ENCODE measurements around the gene LPGAT1.
A peak's percentile ranks its signal among the peaks of the same experiment; 100 is the strongest.
"Not testable (repeated sequence)": the region's sequence is repeated elsewhere in the genome, so short reads cannot be mapped to it uniquely, and the experiment has no call there.

The LPGAT1 gene

GRCh38 chr1:211735208-211736170 is 95.1 kb downstream of the LPGAT1 start:
- FAIRE-seq (peak; percentile 95), DNase-seq (ENCODE audit: low spot score) (peak; percentile 93)

- DNase-seq (ENCODE audit: low spot score) (no peak), FAIRE-seq (no peak)
Measured at GRCh38 chr1:211734791-211735190, 95.8 kb downstream of the LPGAT1 start.

DNA sequence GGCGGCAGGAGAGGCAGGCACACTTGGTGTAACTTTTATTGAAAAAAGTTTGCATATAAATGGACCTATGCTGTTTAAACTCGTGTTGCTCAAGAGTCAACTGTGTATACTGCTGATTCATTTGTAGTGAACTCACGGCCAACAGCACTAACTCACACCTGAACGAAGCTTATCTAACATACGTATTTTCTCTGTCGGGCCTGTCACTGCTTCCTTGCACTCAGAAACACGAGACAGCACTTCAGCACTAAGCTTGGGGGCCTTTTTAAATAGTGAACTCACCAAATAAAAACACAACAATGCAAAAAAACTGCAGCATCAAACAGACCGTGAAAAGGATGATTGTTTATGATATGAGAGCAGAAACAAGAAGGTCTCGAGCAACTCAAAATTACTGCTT is 96.2 kb downstream of the LPGAT1 start:
- DNase-seq (ENCODE audit: low spot score) = no peak
- no peak for FAIRE-seq

GRCh38 chr1:211732293-211732980 is 98.1 kb downstream of the LPGAT1 start:
- DNase-seq (ENCODE audit: low spot score) (no peak), FAIRE-seq (no peak)

GRCh38 chr1:211731456-211732292 is 98.9 kb downstream of the LPGAT1 start:
- DNase-seq (ENCODE audit: low spot score) (no peak), FAIRE-seq (no peak)

- DNase-seq (ENCODE audit: low spot score) (no peak), FAIRE-seq (no peak)
Measured at GRCh38 chr1:211730347-211730746, 100.2 kb downstream of the LPGAT1 start.

DNA sequence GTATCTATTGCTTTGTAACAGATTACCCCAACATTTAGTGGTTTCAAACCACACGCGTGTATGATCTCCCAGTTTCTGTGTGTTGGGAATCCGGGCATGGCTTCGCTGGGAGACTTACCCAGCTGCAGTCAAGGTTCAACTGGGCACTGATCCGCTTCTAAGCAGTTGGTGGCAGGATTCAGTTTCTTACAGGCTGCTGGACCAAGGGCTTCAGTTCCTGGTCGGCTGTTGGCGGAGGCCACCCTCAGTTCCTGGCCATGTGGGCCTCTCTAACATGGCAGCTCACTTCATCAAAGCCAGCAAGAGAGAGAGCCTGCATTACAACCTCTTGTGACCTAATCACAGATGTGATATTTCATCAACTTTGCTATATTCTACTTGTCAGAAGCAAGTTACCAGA is 101.3 kb downstream of the LPGAT1 start:
- no peak for FAIRE-seq

GRCh38 chr1:211726467-211726995 is 104.0 kb downstream of the LPGAT1 start:
- FAIRE-seq (no peak), DNase-seq (ENCODE audit: low spot score) (no peak)

More for the DNA sequence above, 101.3 kb downstream of the LPGAT1 start:
- DNase-seq (ENCODE audit: low spot score) = no peak

DNA sequence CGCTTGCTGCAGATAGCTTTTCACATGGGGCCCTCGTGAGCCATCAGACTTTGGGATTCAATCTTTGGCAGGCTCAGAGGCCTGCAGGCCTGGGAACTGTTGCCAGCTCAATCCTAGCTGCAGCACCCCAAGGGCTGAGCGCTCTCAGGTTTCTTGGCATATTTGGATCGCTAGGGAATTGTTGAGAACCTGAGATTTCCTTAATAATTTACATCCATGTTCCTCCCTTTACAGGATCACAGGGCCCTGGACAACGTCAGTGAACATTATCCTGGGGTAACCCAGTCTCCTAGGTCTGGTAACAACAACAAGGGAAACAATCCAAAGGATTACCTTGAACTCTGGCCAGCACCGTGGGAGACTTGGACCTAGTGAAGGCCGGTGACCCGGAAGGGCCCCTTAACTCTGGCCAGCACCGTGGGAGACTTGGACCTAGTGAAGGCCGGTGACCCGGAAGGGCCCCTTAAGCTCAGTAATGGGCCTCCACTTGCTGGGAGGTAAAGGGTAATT is 105.8 kb downstream of the LPGAT1 start:
- FAIRE-seq = no peak
- no peak for DNase-seq (ENCODE audit: low spot score)

DNA sequence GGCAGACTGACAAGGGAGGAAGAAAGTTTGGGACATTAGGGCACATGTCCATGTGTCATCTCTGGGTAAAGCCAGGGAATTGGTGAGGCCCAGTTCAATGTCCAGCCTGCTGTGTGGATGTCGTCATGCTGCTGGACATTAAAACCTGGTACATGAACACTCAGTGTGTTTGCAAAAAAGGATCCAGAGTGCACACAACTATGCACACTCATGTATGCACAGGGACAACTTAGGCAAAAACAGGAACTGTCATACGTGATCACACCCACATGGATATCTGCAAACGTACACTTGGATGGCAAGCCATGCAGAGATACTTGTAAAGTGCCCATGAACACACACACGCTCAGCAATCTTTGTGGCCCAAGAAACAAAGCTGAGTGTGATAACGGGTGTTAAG is 107.3 kb downstream of the LPGAT1 start:
- FAIRE-seq (no peak), DNase-seq (ENCODE audit: low spot score) (no peak)

DNA sequence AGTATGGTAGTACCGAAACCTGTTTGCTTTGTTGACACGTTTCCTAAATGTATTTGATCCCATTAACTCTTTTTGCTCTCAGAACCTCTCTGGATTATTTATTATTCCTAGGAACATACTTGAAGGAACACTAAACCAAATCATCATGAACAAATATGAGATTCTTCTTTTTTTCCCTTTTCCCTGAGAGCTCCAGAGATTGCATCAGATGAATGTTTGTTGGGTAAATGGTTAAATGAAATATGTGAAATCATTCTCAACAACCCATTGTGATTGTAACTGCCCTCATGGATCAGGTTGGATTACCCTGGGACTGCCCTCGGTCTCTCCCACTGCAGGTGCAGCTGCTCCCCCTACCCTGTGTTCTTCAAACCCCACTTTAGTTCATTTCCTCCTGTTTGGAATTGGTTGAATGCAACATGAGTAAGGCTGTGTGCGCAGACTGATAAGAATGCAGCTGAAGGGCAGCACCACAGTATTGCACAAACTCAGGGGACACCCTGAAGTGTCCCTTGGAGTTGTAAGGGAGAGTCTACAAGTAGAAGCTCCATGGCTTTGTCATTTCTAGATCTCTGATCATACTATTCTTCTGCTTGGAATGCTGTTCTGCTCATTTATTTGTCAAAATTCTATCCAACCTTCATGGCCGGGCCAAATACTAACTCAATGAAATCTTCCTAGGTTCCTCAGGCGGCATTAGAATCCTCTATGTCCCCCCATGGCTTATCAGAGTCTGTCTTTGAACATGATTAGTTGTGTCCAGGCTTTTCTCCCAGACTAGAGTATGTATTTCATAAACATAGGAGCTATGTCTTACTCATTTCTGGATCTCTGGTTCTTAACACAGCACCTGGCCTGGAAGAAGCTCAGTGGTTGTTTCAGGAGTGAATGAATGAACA is 108.0 kb downstream of the LPGAT1 start:
- FAIRE-seq (no peak), DNase-seq (ENCODE audit: low spot score) (no peak)

DNA sequence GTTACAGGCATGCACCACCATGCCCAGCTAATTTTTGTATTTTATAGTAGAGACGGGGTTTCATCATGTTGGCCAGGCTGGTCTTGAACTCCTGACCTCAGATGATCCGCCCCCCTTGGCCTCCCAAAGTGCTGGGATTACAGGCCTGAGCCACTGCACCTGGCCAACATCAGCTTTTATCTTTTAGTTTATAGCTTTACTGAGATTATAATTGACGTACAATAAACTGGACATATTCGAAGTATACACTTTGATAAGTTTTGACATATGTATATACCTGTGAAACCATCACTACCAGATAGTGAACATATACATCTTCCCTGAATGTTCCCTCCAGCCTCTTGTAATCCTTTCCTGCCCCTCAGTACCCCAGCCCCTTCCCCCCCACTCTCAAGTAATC is 114.0 kb downstream of the LPGAT1 start:
- FAIRE-seq = not testable (repeated sequence)

GRCh38 chr1:211715971-211716370 is 114.6 kb downstream of the LPGAT1 start:
- DNase-seq (ENCODE audit: low spot score) = no peak
- FAIRE-seq = no peak

More for the DNA sequence above, 114.0 kb downstream of the LPGAT1 start:
- not testable (repeated sequence) for DNase-seq (ENCODE audit: low spot score)

GRCh38 chr1:211714154-211714553 is 116.4 kb downstream of the LPGAT1 start:
- no peak for FAIRE-seq
- no peak for DNase-seq (ENCODE audit: low spot score)

DNA sequence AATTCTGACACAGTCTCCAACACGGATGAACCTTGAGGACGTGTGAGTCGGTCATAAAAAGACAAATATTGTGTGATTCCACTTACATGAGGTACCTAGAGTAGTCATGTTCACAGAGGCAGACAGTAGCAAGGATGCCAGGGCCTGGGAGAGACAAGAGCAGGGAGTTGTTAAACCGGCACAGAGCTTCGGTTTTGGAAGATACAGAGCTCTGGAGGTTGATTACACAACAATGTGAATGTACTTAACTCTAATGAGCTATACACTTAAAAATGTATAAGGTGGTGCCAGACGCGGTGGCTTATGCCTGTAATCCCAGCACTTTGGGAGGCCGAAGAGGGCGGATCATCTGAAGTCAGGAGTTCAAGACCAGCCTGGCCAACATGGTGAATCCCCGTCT is 117.3 kb downstream of the LPGAT1 start:
- FAIRE-seq = no peak
- no peak for DNase-seq (ENCODE audit: low spot score)

DNA sequence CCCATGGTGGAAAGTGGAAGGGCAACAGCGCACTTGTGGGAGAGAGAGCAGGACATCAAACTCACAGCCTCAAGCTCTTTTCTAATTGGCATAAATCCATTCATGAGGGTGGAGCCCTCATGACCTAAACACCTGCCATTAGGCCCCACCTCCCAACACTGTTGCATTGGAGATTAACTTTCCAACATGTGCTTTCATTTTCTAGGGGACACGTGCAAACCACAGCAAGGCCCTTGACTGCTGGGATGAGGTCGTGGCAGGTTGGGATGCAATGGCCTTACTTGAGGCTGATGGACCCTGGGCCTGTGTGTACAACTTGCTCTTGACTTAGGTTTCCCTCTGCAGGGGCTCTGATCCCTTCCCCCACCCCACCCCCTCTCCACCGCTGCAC is 119.3 kb downstream of the LPGAT1 start:
- no peak for DNase-seq (ENCODE audit: low spot score)
- FAIRE-seq = no peak

DNA sequence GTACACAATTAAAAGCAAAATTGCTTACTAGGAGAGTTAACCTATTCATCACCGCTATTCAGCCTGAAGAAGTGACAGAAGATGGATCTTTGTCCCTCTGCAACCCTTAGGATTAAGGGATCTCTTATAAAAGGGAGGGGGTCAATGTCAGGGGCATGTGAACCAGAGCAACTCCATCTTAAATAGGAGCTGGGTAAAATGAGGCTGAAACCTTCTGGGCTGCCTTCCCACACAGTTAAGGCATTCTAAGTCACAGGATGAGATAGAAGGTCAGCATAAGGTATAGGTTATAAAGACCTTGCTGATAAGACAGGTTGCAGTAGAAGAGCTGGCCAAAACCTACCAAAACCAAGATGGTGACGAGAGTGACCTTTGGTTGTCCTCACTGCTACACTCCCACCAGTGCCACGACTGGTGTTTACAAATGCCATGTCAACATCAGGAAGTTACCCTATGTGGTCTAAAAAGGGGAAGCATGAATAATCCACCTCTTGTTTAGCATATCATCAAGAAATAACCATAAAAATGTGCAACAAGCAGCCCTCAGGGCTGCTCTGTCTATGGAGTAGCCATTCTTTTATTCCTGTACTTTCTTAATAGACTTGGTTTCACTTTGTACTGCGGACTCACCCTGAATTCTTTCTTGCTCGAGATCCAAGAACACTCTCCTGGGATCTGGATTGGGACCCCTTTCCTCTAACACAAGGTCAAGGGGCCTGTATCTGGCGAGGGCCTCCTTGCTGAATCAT is 119.8 kb downstream of the LPGAT1 start:
- FAIRE-seq = no peak

GRCh38 chr1:211708926-211709325 is 121.6 kb downstream of the LPGAT1 start:
- no peak for FAIRE-seq
- no peak for DNase-seq (ENCODE audit: low spot score)

More for the DNA sequence above, 119.8 kb downstream of the LPGAT1 start:
- no peak for DNase-seq (ENCODE audit: low spot score)

DNA sequence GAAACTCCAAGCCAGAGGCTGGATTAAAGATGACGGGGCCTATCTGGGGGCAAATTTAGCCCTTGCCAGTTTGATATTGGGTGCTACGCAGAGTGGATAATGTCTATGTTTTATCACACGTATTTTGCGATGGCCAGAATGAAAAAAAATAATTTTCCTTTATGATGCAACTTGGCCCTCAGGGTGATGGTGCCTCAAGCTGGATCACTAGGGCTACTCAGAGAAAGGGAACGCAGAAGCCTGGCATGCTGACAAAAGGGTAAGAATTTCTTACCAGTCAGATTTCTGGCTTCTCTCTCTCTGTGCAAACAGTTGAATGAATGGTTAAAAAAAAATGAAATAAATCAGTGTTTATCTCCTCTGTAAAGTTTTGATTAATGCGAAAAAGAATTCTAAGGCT is 122.6 kb downstream of the LPGAT1 start:
- no peak for FAIRE-seq
- no peak for DNase-seq (ENCODE audit: low spot score)

Measured in RCC 7860 (cell line).